ENCODE data around the gene ANKRD36C. TPM values are rescaled to one million over a fixed set of nuclear protein-coding genes. Genes with fewer than 3 reads are reported as not detected.
"Not testable (repeated sequence)": the region's sequence is repeated elsewhere in the genome, so short reads cannot be mapped to it uniquely, and the experiment has no call there.

The ANKRD36C gene
- polyA plus RNA-seq, 1 donor (not counting 4 experiments of a cell fraction or from before 2014, with no cell fraction given) = 7.4 TPM

DNA sequence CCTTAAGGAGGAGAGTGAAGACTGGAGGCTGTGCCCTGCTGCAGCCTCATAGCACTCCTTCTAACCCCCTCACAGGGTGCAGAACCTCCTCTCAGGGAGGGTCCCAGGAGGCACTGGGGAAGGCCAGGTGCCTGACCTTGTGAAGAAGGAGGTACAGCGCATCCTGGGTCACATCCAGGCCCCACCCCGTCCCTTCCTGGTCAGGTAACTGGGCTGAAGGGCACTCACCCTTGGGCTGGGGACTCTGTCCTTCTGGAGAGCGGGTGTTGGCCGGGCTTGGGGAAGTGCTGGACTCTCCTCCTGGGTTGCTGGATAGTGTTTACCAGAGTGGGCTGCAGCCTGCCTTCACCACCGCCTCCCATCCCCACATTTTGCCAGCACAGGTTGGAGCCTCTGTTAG is 197.7 kb downstream of the ANKRD36C start:
- H3K36me3 ChIP-seq (ENCODE audit: control insufficient read depth in 2 of 2, extremely low read depth in 1 of 2, insufficient read depth in 2 of 2, low read length in 2 of 2); DNase-seq (ENCODE audit: low read depth, low spot score); H3K79me2 ChIP-seq (ENCODE audit: control insufficient read depth, insufficient read depth, low read length); H2AFZ ChIP-seq (ENCODE audit: control insufficient read depth, low read length); H3K9me3 ChIP-seq (ENCODE audit: control insufficient read depth, low read depth, low read length); H3K4me2 ChIP-seq (ENCODE audit: control insufficient read depth, extremely low read depth, insufficient read depth, low read depth, low read length); H3K27me3 ChIP-seq (ENCODE audit: control insufficient read depth, extremely low read depth, insufficient read depth, low read length); H3K4me1 ChIP-seq (ENCODE audit: control insufficient read depth, extremely low read depth, insufficient read depth, low read length); H3K4me3 ChIP-seq (ENCODE audit: control insufficient read depth in 2 of 3, extremely low read depth in 1 of 3, insufficient read depth in 2 of 3, low read depth in 1 of 3, low read length in 3 of 3); H3K9me1 ChIP-seq (ENCODE audit: control insufficient read depth, extremely low read depth, insufficient read depth, low read length); H4K20me1 ChIP-seq (ENCODE audit: control insufficient read depth, extremely low read depth, insufficient read depth, low read length); dilution Hi-C loops (cut with MboI; ENCODE audit: extremely low pct_ligation_motif_present, low sequenced_read_pairs); FAIRE-seq; H3K9ac ChIP-seq (ENCODE audit: control insufficient read depth, extremely low read depth, insufficient read depth, low read length); H3K27ac ChIP-seq (ENCODE audit: control insufficient read depth, insufficient read depth, low read length): not testable (repeated sequence)

DNA sequence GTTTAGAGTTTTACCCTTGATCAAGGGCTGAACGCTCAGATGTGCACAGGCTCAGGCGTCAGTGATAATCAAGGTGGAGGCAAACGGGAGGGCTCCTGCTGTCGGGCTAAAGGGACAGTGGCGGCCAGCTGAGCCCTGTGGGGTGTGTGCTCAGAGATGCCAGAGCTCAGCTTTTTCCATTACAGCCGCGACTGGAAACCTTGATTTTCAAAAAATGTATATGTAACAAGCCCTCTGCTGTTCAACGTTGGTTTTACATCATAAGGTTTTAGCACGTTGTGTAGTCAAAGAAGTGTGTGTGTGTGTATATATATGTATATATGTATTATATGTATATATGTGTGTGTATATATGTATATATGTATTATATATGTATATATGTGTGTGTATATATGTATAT is 201.4 kb downstream of the ANKRD36C start:
- H3K9ac ChIP-seq (ENCODE audit: control insufficient read depth, extremely low read depth, insufficient read depth, low read length); H3K27me3 ChIP-seq (ENCODE audit: control insufficient read depth, extremely low read depth, insufficient read depth, low read length); FAIRE-seq; H3K4me3 ChIP-seq (ENCODE audit: control insufficient read depth in 2 of 3, extremely low read depth in 1 of 3, insufficient read depth in 2 of 3, low read depth in 1 of 3, low read length in 3 of 3); H3K9me1 ChIP-seq (ENCODE audit: control insufficient read depth, extremely low read depth, insufficient read depth, low read length); H3K27ac ChIP-seq (ENCODE audit: control insufficient read depth, insufficient read depth, low read length); H3K9me3 ChIP-seq (ENCODE audit: control insufficient read depth, low read depth, low read length); dilution Hi-C loops (cut with MboI; ENCODE audit: extremely low pct_ligation_motif_present, low sequenced_read_pairs); H3K36me3 ChIP-seq (ENCODE audit: control insufficient read depth in 2 of 2, extremely low read depth in 1 of 2, insufficient read depth in 2 of 2, low read length in 2 of 2); H3K79me2 ChIP-seq (ENCODE audit: control insufficient read depth, insufficient read depth, low read length); H3K4me2 ChIP-seq (ENCODE audit: control insufficient read depth, extremely low read depth, insufficient read depth, low read depth, low read length); H2AFZ ChIP-seq (ENCODE audit: control insufficient read depth, low read length); H4K20me1 ChIP-seq (ENCODE audit: control insufficient read depth, extremely low read depth, insufficient read depth, low read length); H3K4me1 ChIP-seq (ENCODE audit: control insufficient read depth, extremely low read depth, insufficient read depth, low read length); DNase-seq (ENCODE audit: low read depth, low spot score): not testable (repeated sequence)

DNA sequence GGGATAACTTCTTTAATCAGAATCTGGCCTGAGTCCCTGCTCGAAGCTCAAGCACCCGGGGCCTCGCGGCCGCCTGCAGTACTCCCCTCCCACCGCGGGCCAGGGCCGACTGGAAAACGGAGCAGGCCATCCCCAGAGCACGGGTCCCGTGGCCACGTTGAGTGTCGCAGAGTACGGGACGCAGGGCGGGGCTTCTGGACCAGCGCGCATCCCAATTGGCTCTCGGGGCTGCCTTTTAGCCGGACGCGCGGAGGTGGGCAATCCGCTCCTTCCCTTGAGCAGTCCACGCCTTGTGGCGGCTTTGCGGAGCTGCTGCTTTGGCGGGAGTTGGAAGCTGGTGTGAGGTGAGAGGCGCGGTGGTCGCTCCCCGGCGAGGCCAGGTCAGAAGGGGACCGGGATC is 202.2 kb downstream of the ANKRD36C start:
- not testable (repeated sequence) for FAIRE-seq; H3K9ac ChIP-seq (ENCODE audit: control insufficient read depth, extremely low read depth, insufficient read depth, low read length)

DNA sequence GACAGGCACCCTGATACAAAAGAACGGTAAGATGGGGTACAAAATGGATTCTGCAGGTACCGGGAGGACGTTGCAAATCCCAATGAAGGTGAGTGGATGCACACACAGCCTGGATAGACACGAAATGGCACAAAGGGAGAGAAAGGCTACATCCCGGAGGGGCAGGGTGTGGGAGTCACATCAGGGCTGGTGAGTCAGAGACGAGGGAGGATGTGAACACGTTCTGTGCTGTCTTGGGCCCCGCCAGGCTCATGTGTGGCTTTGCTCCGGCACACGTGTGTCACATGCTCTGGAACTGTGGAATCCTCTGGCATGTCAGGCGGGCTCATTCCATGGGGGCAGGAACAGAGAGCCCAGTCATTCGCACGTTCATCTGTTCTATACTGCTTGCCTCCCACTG is 203.0 kb downstream of the ANKRD36C start:
- H3K9me1 ChIP-seq (ENCODE audit: control insufficient read depth, extremely low read depth, insufficient read depth, low read length) = not testable (repeated sequence)

More for the DNA sequence above, 202.2 kb downstream of the ANKRD36C start:
- H4K20me1 ChIP-seq (ENCODE audit: control insufficient read depth, extremely low read depth, insufficient read depth, low read length); H2AFZ ChIP-seq (ENCODE audit: control insufficient read depth, low read length); H3K36me3 ChIP-seq (ENCODE audit: control insufficient read depth in 2 of 2, extremely low read depth in 1 of 2, insufficient read depth in 2 of 2, low read length in 2 of 2); H3K9me3 ChIP-seq (ENCODE audit: control insufficient read depth, low read depth, low read length); H3K4me2 ChIP-seq (ENCODE audit: control insufficient read depth, extremely low read depth, insufficient read depth, low read depth, low read length); H3K27ac ChIP-seq (ENCODE audit: control insufficient read depth, insufficient read depth, low read length); H3K79me2 ChIP-seq (ENCODE audit: control insufficient read depth, insufficient read depth, low read length); H3K27me3 ChIP-seq (ENCODE audit: control insufficient read depth, extremely low read depth, insufficient read depth, low read length); H3K4me3 ChIP-seq (ENCODE audit: control insufficient read depth in 2 of 3, extremely low read depth in 1 of 3, insufficient read depth in 2 of 3, low read depth in 1 of 3, low read length in 3 of 3); DNase-seq (ENCODE audit: low read depth, low spot score); dilution Hi-C loops (cut with MboI; ENCODE audit: extremely low pct_ligation_motif_present, low sequenced_read_pairs); H3K4me1 ChIP-seq (ENCODE audit: control insufficient read depth, extremely low read depth, insufficient read depth, low read length); H3K9me1 ChIP-seq (ENCODE audit: control insufficient read depth, extremely low read depth, insufficient read depth, low read length): not testable (repeated sequence)

More for the DNA sequence above, 203.0 kb downstream of the ANKRD36C start:
- DNase-seq (ENCODE audit: low read depth, low spot score); H3K4me3 ChIP-seq (ENCODE audit: control insufficient read depth in 2 of 3, extremely low read depth in 1 of 3, insufficient read depth in 2 of 3, low read depth in 1 of 3, low read length in 3 of 3); H3K27me3 ChIP-seq (ENCODE audit: control insufficient read depth, extremely low read depth, insufficient read depth, low read length); dilution Hi-C loops (cut with MboI; ENCODE audit: extremely low pct_ligation_motif_present, low sequenced_read_pairs); H3K4me2 ChIP-seq (ENCODE audit: control insufficient read depth, extremely low read depth, insufficient read depth, low read depth, low read length); H3K36me3 ChIP-seq (ENCODE audit: control insufficient read depth in 2 of 2, extremely low read depth in 1 of 2, insufficient read depth in 2 of 2, low read length in 2 of 2); H3K27ac ChIP-seq (ENCODE audit: control insufficient read depth, insufficient read depth, low read length); FAIRE-seq; H3K4me1 ChIP-seq (ENCODE audit: control insufficient read depth, extremely low read depth, insufficient read depth, low read length); H2AFZ ChIP-seq (ENCODE audit: control insufficient read depth, low read length); H3K9ac ChIP-seq (ENCODE audit: control insufficient read depth, extremely low read depth, insufficient read depth, low read length); H4K20me1 ChIP-seq (ENCODE audit: control insufficient read depth, extremely low read depth, insufficient read depth, low read length); H3K79me2 ChIP-seq (ENCODE audit: control insufficient read depth, insufficient read depth, low read length); H3K9me3 ChIP-seq (ENCODE audit: control insufficient read depth, low read depth, low read length): not testable (repeated sequence)

Small RNA genes lying within 50 kb of the gene (small RNA-seq; reads per million reads assigned to genes)
- 0 reads per million in 3 experiments for gene RN7SL210P (ENCODE audit: insufficient read length in 3 of 3, low read depth in 3 of 3, low replicate concordance in 1 of 3)

Other genes with a start within 250 kb of the ANKRD36C start
- 0.05 to 0.29 TPM (median 0.06 TPM) in 3 replicates for gene GPAT2, start 43.1 kb upstream of the ANKRD36C start, polyA plus RNA-seq
- gene ADRA2B, start 124.7 kb upstream of the ANKRD36C start, polyA plus RNA-seq = 0.02 TPM in 1 of 3 replicates, not detected in the others
- gene ASTL, start 146.7 kb upstream of the ANKRD36C start, polyA plus RNA-seq = not detected in 3 replicates
- gene DUSP2, start 153.6 kb upstream of the ANKRD36C start, polyA plus RNA-seq = 0.79 to 2.1 TPM (median 1.2 TPM) in 3 replicates
- gene STARD7, start 217.0 kb upstream of the ANKRD36C start, polyA plus RNA-seq = 44.8 to 84.6 TPM (median 73.4 TPM) in 3 replicates

All from keratinocyte (primary cell).